Ascending aorta (tissue), 2 donors: ENCODE results near the gene KAT2A. TPM values are rescaled to one million over a fixed set of nuclear protein-coding genes. Genes with fewer than 3 reads are reported as not detected.

Experiments
- DNase-seq, 2 donors: peaks; one replicate each; pipeline ENCODE4 v3.0.0-alpha.2; 2019; ENCODE audit warnings: low spot score in 2 of 2
- H3K27ac ChIP-seq, 2 donors: fragments of 200-600 bp; sonication (generic); one replicate each; pipeline ENCODE4 v1.5.1; 2016 to 2017; ENCODE audit warnings: mild to moderate bottlenecking in 1 of 2
- H3K27me3 ChIP-seq: fragments of 200-600 bp; sonication (generic); one replicate; pipeline ENCODE4 v1.5.1; 2017
- H3K36me3 ChIP-seq, 2 donors: fragments of 200-600 bp; sonication (generic); one replicate each; pipeline ENCODE4 v1.5.1; 2016
- H3K4me1 ChIP-seq, 2 donors: fragments of 200-600 bp; sonication (generic); one replicate each; pipeline ENCODE4 v1.5.1; 2016 to 2017; ENCODE audit warnings: mild to moderate bottlenecking in 1 of 2
- H3K4me3 ChIP-seq, 2 donors: fragments of 200-600 bp; sonication (generic); one replicate each; pipeline ENCODE4 v1.5.1; 2016 to 2017; ENCODE audit warnings: mild to moderate bottlenecking in 1 of 2
- H3K9me3 ChIP-seq, 2 donors: fragments of 200-600 bp; sonication (generic); one replicate each; pipeline ENCODE4 v1.5.1; 2016
- intact Hi-C: fragments of 100-400 bp; cut with DNase I; formaldehyde crosslinking; loops from one replicate; pipeline ENCODE4 v1.15.1; 2023
- total RNA-seq: library from RNA; depleted of rRNA; stranded (reverse); fragments of >200 nt; gene quantifications from one replicate; pipeline ENCODE4 v1.1.0, GENCODE V29; 2016
- TF ChIP-seq, protein P1 (sequence below), 3 experiments: fragments of 200-600 bp in 2 of 3; fragments of 450-650 bp in 1 of 3; sonication (generic) in 2 of 3; IDR thresholded peaks; one replicate each; pipeline ENCODE4 v1.5.1; 2016 to 2019; ENCODE audit warnings: antibody characterized with exemption in 3 of 3, mild to moderate bottlenecking in 1 of 3, moderate library complexity in 1 of 3

The KAT2A gene
- total RNA-seq, 1 donor from 2014 or later, result 94.3 TPM

- TF ChIP-seq, protein P1, sequence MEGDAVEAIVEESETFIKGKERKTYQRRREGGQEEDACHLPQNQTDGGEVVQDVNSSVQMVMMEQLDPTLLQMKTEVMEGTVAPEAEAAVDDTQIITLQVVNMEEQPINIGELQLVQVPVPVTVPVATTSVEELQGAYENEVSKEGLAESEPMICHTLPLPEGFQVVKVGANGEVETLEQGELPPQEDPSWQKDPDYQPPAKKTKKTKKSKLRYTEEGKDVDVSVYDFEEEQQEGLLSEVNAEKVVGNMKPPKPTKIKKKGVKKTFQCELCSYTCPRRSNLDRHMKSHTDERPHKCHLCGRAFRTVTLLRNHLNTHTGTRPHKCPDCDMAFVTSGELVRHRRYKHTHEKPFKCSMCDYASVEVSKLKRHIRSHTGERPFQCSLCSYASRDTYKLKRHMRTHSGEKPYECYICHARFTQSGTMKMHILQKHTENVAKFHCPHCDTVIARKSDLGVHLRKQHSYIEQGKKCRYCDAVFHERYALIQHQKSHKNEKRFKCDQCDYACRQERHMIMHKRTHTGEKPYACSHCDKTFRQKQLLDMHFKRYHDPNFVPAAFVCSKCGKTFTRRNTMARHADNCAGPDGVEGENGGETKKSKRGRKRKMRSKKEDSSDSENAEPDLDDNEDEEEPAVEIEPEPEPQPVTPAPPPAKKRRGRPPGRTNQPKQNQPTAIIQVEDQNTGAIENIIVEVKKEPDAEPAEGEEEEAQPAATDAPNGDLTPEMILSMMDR (IDR thresholded peaks at IDR 0.05), result no peak
- Histone ChIP-seq H3K27me3 (no peaks in the 10 kb centered on the region), H3K36me3 (peaks cover 0 to 10% of the 10 kb centered on the region in 2 donors), H3K4me3 (peak overlapping the region in 1 of 2 donors; percentile 78), H3K4me1 (peaks cover 4 to 11% of the 10 kb centered on the region in 2 donors), H3K9me3 (no peaks in the 10 kb centered on the region), H3K27ac (peak overlapping the region; percentile 91 to 93)
- no peak for DNase-seq
- intact Hi-C loops, result no loop called here
Observed at GRCh38 chr17:42111265-42111636, 9.9 kb downstream of the KAT2A start.

- intact Hi-C loops, result no loop called here
- H3K9me3 ChIP-seq, result no peaks in the 10 kb centered on the region
- TF ChIP-seq, protein P1 (IDR thresholded peaks at IDR 0.05), result no peak
- no peaks in the 10 kb centered on the region for H3K27me3 ChIP-seq
- H3K36me3 ChIP-seq, result peaks cover 0 to 10% of the 10 kb centered on the region in 2 donors
- no peak overlapping the region for H3K4me3 ChIP-seq
- H3K27ac ChIP-seq, result no peak overlapping the region
- DNase-seq, result no peak
- H3K4me1 ChIP-seq, result peaks cover 4 to 11% of the 10 kb centered on the region in 2 donors
Observed at GRCh38 chr17:42110301-42111264, 10.6 kb downstream of the KAT2A start.

- TF ChIP-seq, protein P1 (IDR thresholded peaks at IDR 0.05), result no peak
- peaks cover 7 to 19% of the 10 kb centered on the region in 2 donors for H3K36me3 ChIP-seq
- no peaks in the 10 kb centered on the region for H3K9me3 ChIP-seq
Observed at GRCh38 chr17:42109086-42109485, 12.1 kb downstream of the KAT2A start.

DNA sequence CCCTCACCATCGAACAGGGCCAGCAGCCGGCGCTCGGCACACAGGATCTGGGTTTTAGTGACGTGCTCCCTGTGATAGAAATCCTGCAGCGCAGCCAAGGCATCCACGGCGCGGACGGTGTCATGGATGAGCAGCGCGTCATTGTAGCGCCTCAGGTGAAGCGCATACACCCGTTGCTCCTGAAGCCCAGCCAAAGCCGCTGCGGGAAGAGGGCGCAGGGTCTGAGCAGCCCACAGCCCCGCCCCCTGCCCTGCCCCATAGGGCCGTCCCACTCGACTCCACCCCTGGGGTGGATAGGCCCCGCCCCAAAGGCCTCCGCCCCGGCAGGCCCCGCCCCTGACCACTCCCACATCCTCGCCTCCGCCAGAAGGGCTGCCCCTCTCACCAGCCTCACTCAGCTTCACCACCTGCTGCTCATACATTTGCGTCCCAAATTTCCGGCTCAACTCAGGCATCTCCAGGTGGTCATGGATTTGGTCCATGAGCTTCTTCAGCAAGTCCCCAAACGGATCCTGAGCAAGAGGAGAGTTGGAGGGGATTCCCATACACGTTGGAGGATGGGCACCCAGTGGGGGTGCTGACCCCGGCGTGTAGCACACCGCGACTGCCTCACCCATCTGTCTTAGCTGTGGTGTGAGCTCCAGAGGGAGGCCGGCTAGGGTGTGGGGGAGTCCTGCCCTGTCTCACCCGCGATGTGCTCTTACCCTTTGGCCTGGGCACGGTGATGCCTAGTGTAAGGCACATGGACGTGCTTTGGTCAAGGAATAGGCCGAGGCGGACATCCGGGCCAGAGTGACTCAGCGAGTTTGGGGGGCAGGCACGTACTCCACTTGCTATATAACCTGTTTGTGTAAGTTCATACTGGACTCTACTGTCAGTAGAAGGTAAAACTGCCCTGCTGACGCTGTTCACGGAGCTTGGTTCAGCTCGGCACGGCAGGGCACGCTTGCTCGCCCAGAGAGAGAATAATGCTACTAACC is 13.3 kb downstream of the KAT2A start:
- intact Hi-C loops, result no loop called here
- TF ChIP-seq, protein P1 (IDR thresholded peaks at IDR 0.05), result no peak
- H3K9me3 ChIP-seq, result no peaks in the 10 kb centered on the region
- peaks cover 0 to 9% of the 10 kb centered on the region in 2 donors for H3K4me1 ChIP-seq
- no peak overlapping the region for H3K4me3 ChIP-seq
- H3K27ac ChIP-seq, result no peak overlapping the region
- no peaks in the 10 kb centered on the region for H3K27me3 ChIP-seq
- peak in 1 of 2 donors; percentile 76 for DNase-seq
- peaks cover 9 to 25% of the 10 kb centered on the region in 2 donors for H3K36me3 ChIP-seq

More at GRCh38 chr17:42109086-42109485, 12.1 kb downstream of the KAT2A start:
- Histone ChIP-seq H3K4me3 (no peak overlapping the region), H3K27me3 (no peaks in the 10 kb centered on the region), H3K4me1 (peaks cover 4 to 11% of the 10 kb centered on the region in 2 donors), H3K27ac (no peak overlapping the region)
- no peak for DNase-seq
- intact Hi-C loops, result no loop called here

DNA sequence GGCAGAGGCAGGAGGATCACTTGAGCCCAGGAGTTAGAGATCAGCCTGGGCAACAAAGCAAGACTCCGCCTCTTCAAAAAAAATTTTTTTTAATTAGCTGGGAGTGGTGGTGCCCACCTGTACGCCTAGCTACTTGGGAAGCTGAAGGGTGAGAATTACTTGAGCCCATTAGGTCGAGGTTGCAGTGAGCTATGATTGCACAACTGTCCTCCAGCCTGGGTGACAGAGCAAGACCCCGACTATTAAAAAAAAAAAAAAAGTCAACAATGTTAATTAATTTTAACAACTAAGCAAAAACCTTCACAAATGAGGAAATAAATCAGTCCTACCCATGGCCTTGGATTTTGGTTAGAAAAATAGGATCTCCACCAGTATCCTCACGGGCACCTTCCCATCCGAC is 14.0 kb downstream of the KAT2A start:
- no peak for DNase-seq
- Histone ChIP-seq H3K4me1 (peaks cover 0 to 6% of the 10 kb centered on the region in 2 donors), H3K4me3 (no peak overlapping the region), H3K27ac (no peak overlapping the region), H3K27me3 (no peaks in the 10 kb centered on the region), H3K9me3 (no peaks in the 10 kb centered on the region), H3K36me3 (peaks cover 9 to 25% of the 10 kb centered on the region in 2 donors)
- intact Hi-C loops, result no loop called here
- TF ChIP-seq, protein P1 (IDR thresholded peaks at IDR 0.05), result no peak
